Measurements from ENCODE around the gene VWC2. TPM values are rescaled to one million over a fixed set of nuclear protein-coding genes. Genes with fewer than 3 reads are reported as not detected.

The VWC2 gene
- total and polyA plus RNA-seq, 2 donors (not counting 1 experiment from before 2014, with no cell fraction given) = not detected

GRCh38 chr7:49928787-49929186 is 155.3 kb downstream of the VWC2 start:
- no peaks in the 10 kb centered on the region for H3K4me1 ChIP-seq (ENCODE audit: control insufficient read depth in 2 of 2, insufficient read depth in 2 of 2, low read length in 2 of 2)
- 100% methylated on average over 2 of the region's 2 CpGs for WGBS (ENCODE audit: insufficient coverage)
- no peaks in the 10 kb centered on the region for H3K79me2 ChIP-seq (ENCODE audit: control insufficient read depth, insufficient read depth, low read length)
- no peaks in the 10 kb centered on the region for H3K27me3 ChIP-seq (replicated peaks in 1 of 4; ENCODE audit: control extremely low read depth in 1 of 4, control insufficient read depth in 3 of 4, insufficient read depth in 4 of 4, low read length in 3 of 4)
- no peaks in the 10 kb centered on the region for H4K20me1 ChIP-seq (ENCODE audit: control insufficient read depth, insufficient read depth, low read length, poor library complexity, severe bottlenecking)
- no peak overlapping the region for H3K9ac ChIP-seq (ENCODE audit: low read length)
- ATAC-seq (ENCODE audit: low read depth) (no peak), DNase-seq (no peak)
- ChIA-PET CTCF (no interaction called here), POLR2A (no interaction called here)
- TF ChIP-seq, protein P1, sequence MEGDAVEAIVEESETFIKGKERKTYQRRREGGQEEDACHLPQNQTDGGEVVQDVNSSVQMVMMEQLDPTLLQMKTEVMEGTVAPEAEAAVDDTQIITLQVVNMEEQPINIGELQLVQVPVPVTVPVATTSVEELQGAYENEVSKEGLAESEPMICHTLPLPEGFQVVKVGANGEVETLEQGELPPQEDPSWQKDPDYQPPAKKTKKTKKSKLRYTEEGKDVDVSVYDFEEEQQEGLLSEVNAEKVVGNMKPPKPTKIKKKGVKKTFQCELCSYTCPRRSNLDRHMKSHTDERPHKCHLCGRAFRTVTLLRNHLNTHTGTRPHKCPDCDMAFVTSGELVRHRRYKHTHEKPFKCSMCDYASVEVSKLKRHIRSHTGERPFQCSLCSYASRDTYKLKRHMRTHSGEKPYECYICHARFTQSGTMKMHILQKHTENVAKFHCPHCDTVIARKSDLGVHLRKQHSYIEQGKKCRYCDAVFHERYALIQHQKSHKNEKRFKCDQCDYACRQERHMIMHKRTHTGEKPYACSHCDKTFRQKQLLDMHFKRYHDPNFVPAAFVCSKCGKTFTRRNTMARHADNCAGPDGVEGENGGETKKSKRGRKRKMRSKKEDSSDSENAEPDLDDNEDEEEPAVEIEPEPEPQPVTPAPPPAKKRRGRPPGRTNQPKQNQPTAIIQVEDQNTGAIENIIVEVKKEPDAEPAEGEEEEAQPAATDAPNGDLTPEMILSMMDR (IDR thresholded peaks at IDR 0.05) = no peak
- H3K27me3 Mint-ChIP-seq = no peaks in the 10 kb centered on the region
- H3K27ac Mint-ChIP-seq = no peak overlapping the region
- no peaks in the 10 kb centered on the region for H3K4me1 Mint-ChIP-seq
- H3K27ac ChIP-seq (ENCODE audit: low read length in 2 of 2) = no peak overlapping the region
- intact Hi-C loops (cut with micrococcal nuclease) = no loop called here
- H3K4me2 ChIP-seq (replicated peaks; ENCODE audit: low read depth, low read length, poor library complexity, severe bottlenecking) = no peak overlapping the region
- H3K4me3 ChIP-seq (ENCODE audit: control extremely low read depth in 1 of 5, extremely low read depth in 1 of 5, insufficient read depth in 1 of 5, low read depth in 2 of 5, low read length in 4 of 5) = no peak overlapping the region
- peaks cover 0 to 9% (median 9%) of the 10 kb centered on the region in 3 donors for H3K9me3 ChIP-seq (ENCODE audit: control extremely low read depth in 1 of 3, control insufficient read depth in 2 of 3, insufficient read depth in 1 of 3, low read length in 2 of 3)
- no peaks in the 10 kb centered on the region for H3K36me3 ChIP-seq (replicated peaks in 1 of 2; ENCODE audit: control extremely low read depth in 1 of 2, control insufficient read depth in 1 of 2, extremely low read depth in 1 of 2, insufficient read depth in 2 of 2, low read length in 1 of 2)
- no peak overlapping the region for H3K4me3 Mint-ChIP-seq
- no peak overlapping the region for H2AFZ ChIP-seq (ENCODE audit: insufficient read depth, low read depth, low read length, poor library complexity, severe bottlenecking)
- peaks cover 2% of the 10 kb centered on the region for H3K9me3 Mint-ChIP-seq (ENCODE audit: insufficient read depth)

GRCh38 chr7:49931627-49932026 is 158.2 kb downstream of the VWC2 start:
- Histone ChIP-seq H3K27ac (ENCODE audit: low read length in 2 of 2) (no peak overlapping the region), H3K9me3 (ENCODE audit: control extremely low read depth in 1 of 3, control insufficient read depth in 2 of 3, insufficient read depth in 1 of 3, low read length in 2 of 3) (peaks cover 0 to 9% (median 9%) of the 10 kb centered on the region in 3 donors), H3K4me2 (replicated peaks; ENCODE audit: low read depth, low read length, poor library complexity, severe bottlenecking) (no peak overlapping the region), H2AFZ (ENCODE audit: insufficient read depth, low read depth, low read length, poor library complexity, severe bottlenecking) (no peak overlapping the region), H3K79me2 (ENCODE audit: control insufficient read depth, insufficient read depth, low read length) (no peaks in the 10 kb centered on the region), H4K20me1 (ENCODE audit: control insufficient read depth, insufficient read depth, low read length, poor library complexity, severe bottlenecking) (no peaks in the 10 kb centered on the region), H3K9ac (ENCODE audit: low read length) (no peak overlapping the region), H3K4me1 (ENCODE audit: control insufficient read depth in 2 of 2, insufficient read depth in 2 of 2, low read length in 2 of 2) (no peaks in the 10 kb centered on the region), H3K36me3 (replicated peaks in 1 of 2; ENCODE audit: control extremely low read depth in 1 of 2, control insufficient read depth in 1 of 2, extremely low read depth in 1 of 2, insufficient read depth in 2 of 2, low read length in 1 of 2) (no peaks in the 10 kb centered on the region), H3K4me3 (ENCODE audit: control extremely low read depth in 1 of 5, extremely low read depth in 1 of 5, insufficient read depth in 1 of 5, low read depth in 2 of 5, low read length in 4 of 5) (no peak overlapping the region), H3K27me3 (replicated peaks in 1 of 4; ENCODE audit: control extremely low read depth in 1 of 4, control insufficient read depth in 3 of 4, insufficient read depth in 4 of 4, low read length in 3 of 4) (no peaks in the 10 kb centered on the region)
- Mint-ChIP-seq H3K4me3 (no peak overlapping the region), H3K4me1 (no peaks in the 10 kb centered on the region), H3K27me3 (no peaks in the 10 kb centered on the region), H3K9me3 (ENCODE audit: insufficient read depth) (peaks cover 2% of the 10 kb centered on the region), H3K27ac (no peak overlapping the region)
- no peak for ATAC-seq (ENCODE audit: low read depth)
- ChIA-PET POLR2A (no interaction called here), CTCF (no interaction called here)
- WGBS (ENCODE audit: insufficient coverage) = 82% methylated on average over 2 of the region's 2 CpGs
- intact Hi-C loops (cut with micrococcal nuclease) = no loop called here
- DNase-seq = no peak
- TF ChIP-seq, protein P1 (IDR thresholded peaks at IDR 0.05) = no peak
- TF ChIP-seq EZH2 (IDR thresholded peaks at IDR 0.05; ENCODE audit: borderline replicate concordance, insufficient read depth, low read depth, low read length, poor library complexity, severe bottlenecking) = no peak
